HCEC 1CT (cell line): ENCODE results near the gene FRMD4A.

Source experiments
- DNase-seq: peaks from one replicate; pipeline ENCODE4 v3.0.0-alpha.2; 2017

FRMD4A gene

GRCh38 chr10:13709931-13710650, 620.6 kb downstream of the FRMD4A start:
- no peak for DNase-seq

- no peak for DNase-seq
These were observed 622.3 kb downstream of the FRMD4A start for GRCh38 chr10:13708256-13708990.

GRCh38 chr10:13707156-13707881, 623.4 kb downstream of the FRMD4A start:
- DNase-seq: peak; percentile 88

- no peak for DNase-seq
These were observed 624.1 kb downstream of the FRMD4A start for GRCh38 chr10:13706604-13707003.

- no peak for DNase-seq
These were observed 624.5 kb downstream of the FRMD4A start for GRCh38 chr10:13706175-13706574.

GRCh38 chr10:13705526-13706174, 625.1 kb downstream of the FRMD4A start:
- no peak for DNase-seq

GRCh38 chr10:13704964-13705363, 625.8 kb downstream of the FRMD4A start:
- no peak for DNase-seq

- DNase-seq: no peak
These were observed 626.7 kb downstream of the FRMD4A start for GRCh38 chr10:13703997-13704536.

- DNase-seq: no peak
These were observed 627.5 kb downstream of the FRMD4A start for GRCh38 chr10:13703101-13703818.

- DNase-seq: no peak
These were observed 629.4 kb downstream of the FRMD4A start for GRCh38 chr10:13701157-13701919.

GRCh38 chr10:13700473-13701144, 630.1 kb downstream of the FRMD4A start:
- no peak for DNase-seq

- no peak for DNase-seq
These were observed 631.5 kb downstream of the FRMD4A start for GRCh38 chr10:13699216-13699615.

GRCh38 chr10:13698217-13698616, 632.5 kb downstream of the FRMD4A start:
- no peak for DNase-seq

GRCh38 chr10:13696071-13696470, 634.7 kb downstream of the FRMD4A start:
- DNase-seq: no peak

- DNase-seq: no peak
These were observed 635.1 kb downstream of the FRMD4A start for GRCh38 chr10:13695588-13695987.

- no peak for DNase-seq
These were observed 636.7 kb downstream of the FRMD4A start for GRCh38 chr10:13693783-13694700.

- DNase-seq: no peak
These were observed 640.4 kb downstream of the FRMD4A start for GRCh38 chr10:13690281-13690825.

GRCh38 chr10:13686331-13686752, 644.4 kb downstream of the FRMD4A start:
- DNase-seq: no peak

- no peak for DNase-seq
These were observed 644.8 kb downstream of the FRMD4A start for GRCh38 chr10:13685885-13686284.
